HL-60 (cell line): ENCODE measurements around the gene USP31.

Experiments
- CTCF ChIP-seq: IDR thresholded peaks from one replicate; pipeline ENCODE4 v1.5.1; 2011; ENCODE audit warnings: low read length, control low read depth, inconsistent platforms; ENCODE audit not compliant: insufficient read depth
- POLR2AphosphoS5 ChIP-seq: IDR thresholded peaks from 2 replicates; pipeline ENCODE4 v1.6.1; 2012; ENCODE audit warnings: low read depth

GRCh38 chr16:23085949-23086348 is 63.3 kb downstream of the USP31 start:
- no peak for TF ChIP-seq CTCF
- no peak for TF ChIP-seq POLR2AphosphoS5
